Hematopoietic multipotent progenitor cell (in vitro differentiated cells): ENCODE data around the gene RAB8A. TPM values are rescaled to one million over a fixed set of nuclear protein-coding genes. Genes with fewer than 3 reads are reported as not detected.
"Not testable (repeated sequence)": the region's sequence is repeated elsewhere in the genome, so short reads cannot be mapped to it uniquely, and the experiment has no call there.

Experiments
- DNase-seq, 3 donors: peaks; one replicate each; pipeline ENCODE4 v3.0.0-alpha.2; 2011 to 2015; ENCODE audit warnings: low read depth in 2 of 3, low spot score in 2 of 3
- total RNA-seq: library from RNA; depleted of rRNA; stranded (reverse); fragments of >200 nt; gene quantifications from one replicate; pipeline ENCODE4 v1.2.3, GENCODE V29; 2012

Gene RAB8A
- total RNA-seq, 1 donor, result 130 TPM

DNA sequence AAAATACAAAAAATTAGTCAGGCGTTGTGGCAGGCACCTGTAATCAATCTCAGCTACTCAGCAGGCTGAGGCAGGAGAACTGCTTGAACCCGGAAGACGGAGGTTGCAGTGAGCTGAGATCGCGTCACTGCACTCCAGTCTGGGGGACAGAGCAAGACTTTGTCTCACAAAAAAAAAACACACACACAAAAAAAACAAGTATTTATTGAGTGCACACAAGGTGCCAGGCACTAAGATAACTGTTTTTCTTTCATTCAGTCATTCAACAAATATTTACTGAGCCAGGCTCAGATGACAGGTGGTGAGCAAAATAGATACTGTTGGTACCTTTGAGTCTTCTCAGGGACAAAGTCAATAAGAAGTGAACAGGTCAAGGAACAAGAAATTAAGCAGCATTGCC is 55.4 kb downstream of the RAB8A start:
- DNase-seq, result no peak

GRCh38 chr19:16168465-16169081 is 56.9 kb downstream of the RAB8A start:
- DNase-seq, result peak in 2 of 3 donors; percentile 73 to 91

DNA sequence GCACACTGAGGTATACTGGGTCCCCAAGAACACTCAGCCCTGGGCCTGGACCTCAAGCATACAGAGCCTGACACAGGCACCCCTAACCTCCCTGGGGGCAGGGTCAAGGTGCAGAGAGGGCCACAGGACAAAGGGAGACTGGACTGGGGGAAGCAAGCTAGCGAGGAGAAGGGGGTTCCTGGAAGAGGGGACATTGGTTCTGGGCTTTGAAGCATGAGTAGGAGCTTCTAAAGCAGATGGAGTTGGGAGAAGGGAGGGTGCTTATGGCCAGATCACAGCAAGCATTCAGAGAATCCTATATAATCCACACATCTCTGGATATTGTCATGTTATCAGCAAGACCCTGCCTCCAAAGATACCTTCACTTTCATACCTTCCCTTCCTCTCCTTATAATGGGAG is 58.4 kb downstream of the RAB8A start:
- no peak for DNase-seq

DNA sequence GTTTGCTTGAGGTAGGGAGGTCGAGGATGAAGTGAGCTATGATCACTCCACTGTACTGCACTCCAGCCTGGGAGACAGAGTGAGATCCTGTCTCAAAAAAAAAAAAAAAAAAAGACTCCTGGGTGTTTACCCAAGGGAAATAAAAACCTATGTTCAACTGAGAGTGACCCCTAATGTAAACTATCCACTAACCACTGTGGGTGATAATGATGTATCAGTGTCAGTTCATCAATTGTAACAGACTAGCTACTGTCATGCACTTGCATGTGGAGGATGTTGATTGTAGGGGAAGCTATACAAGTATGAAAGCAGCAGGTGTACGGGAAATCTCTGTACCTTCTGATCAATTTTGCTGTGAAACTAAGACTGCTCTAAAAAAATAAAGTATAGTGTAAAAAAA is 64.3 kb downstream of the RAB8A start:
- no peak for DNase-seq

DNA sequence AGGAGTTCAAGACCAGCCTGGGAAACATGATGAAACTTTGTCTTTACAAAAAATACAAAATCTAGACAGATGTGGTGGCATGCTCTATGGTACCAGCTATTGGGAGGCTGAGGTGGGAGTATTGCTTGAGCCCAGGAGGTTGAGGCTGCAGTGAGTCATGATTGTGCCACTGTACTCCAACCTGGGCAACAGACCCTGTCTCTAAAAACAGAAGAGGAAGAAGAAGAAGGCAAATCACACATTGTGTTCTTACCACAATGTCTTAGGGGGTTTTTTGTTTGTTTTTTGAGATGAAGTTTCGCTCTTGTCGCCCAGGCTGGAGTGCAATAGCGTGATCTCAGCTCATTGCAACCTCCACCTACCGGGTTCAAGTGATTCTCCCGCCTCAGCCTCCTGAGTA is 67.2 kb downstream of the RAB8A start:
- DNase-seq, result not testable (repeated sequence)

GRCh38 chr19:16180611-16181010 is 68.9 kb downstream of the RAB8A start:
- no peak for DNase-seq

Other genes with a start within 250 kb of the RAB8A start
- gene CYP4F2, start 213.8 kb upstream of the RAB8A start, total RNA-seq, result 1.3 TPM
- gene CYP4F11, start 177.4 kb upstream of the RAB8A start, total RNA-seq, result 0.27 TPM
- not detected for gene OR10H4, start 162.9 kb upstream of the RAB8A start, total RNA-seq
- gene TPM4, start 35.4 kb upstream of the RAB8A start, total RNA-seq, result 163 TPM
- 160 TPM for gene HSH2D, start 31.8 kb downstream of the RAB8A start, total RNA-seq
- 0.27 TPM for gene CIB3, start 61.6 kb downstream of the RAB8A start, total RNA-seq
- gene FAM32A, start 73.5 kb downstream of the RAB8A start, total RNA-seq, result 68.1 TPM
- gene AP1M1, start 86.0 kb downstream of the RAB8A start, total RNA-seq, result 132 TPM
- 219 TPM for gene KLF2, start 212.9 kb downstream of the RAB8A start, total RNA-seq